ENCODE data around the gene CNP. TPM values are rescaled to one million over a fixed set of nuclear protein-coding genes. Genes with fewer than 3 reads are reported as not detected.
A peak's percentile ranks its signal among the peaks of the same experiment; 100 is the strongest.

The CNP gene
- total and polyA plus RNA-seq, 12 donors, result 17.2 to 42.7 (median 25.3) TPM

DNA sequence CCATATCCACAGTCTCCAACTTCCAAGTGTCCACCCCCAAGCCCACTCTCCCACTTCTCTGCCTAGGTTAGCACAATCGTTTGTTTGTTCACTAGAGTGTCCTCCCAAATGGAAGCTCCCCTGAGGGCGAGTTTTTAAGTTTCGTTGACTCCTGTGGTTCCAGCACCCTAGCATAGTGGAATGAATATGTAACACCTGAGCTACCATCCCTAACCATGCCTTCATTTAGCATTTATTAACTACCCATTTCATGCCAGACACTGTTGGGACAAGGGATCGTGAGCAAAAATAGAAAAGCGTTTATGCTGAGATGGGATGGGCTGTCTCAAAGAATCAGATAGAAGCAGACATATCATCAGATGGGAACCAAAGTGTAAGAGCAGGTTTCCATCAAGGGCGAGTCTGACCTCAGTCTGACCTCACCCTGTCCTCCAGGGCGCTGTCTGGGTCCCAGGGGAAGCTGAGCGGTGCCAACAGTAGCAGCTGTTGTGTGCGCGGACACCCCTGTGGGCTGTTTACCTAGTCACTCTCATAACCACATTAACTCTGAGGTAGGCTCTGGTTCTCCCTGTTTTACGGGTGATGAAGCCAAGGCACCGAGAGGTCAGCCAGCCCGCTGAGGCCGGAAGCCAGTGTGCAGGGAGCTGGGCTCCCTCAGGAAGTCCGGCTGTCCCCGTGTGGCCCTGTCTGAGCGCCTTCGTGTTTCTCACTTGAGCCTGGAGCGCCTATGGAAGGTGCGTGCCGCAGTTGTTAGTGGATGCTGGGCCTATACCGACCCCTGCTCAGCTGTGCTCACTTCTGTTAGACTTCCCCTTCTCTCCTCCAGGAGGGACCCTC, 6.2 kb downstream of the CNP start:
- peaks cover 7 to 48% (median 27%) of the 10 kb centered on the region in 9 donors for H3K4me1 ChIP-seq
- DNase-seq, result peak; percentile 49 to 55
- intact Hi-C loops (cut with DNase I), result loop anchor here in 1 of 10 donors (5.0 kb wide), 1 partner anchor 45 kb away; the partner anchor contains the start of gene DNAJC7
- no peaks in the 10 kb centered on the region for H3K27me3 ChIP-seq
- TF ChIP-seq, protein P1, sequence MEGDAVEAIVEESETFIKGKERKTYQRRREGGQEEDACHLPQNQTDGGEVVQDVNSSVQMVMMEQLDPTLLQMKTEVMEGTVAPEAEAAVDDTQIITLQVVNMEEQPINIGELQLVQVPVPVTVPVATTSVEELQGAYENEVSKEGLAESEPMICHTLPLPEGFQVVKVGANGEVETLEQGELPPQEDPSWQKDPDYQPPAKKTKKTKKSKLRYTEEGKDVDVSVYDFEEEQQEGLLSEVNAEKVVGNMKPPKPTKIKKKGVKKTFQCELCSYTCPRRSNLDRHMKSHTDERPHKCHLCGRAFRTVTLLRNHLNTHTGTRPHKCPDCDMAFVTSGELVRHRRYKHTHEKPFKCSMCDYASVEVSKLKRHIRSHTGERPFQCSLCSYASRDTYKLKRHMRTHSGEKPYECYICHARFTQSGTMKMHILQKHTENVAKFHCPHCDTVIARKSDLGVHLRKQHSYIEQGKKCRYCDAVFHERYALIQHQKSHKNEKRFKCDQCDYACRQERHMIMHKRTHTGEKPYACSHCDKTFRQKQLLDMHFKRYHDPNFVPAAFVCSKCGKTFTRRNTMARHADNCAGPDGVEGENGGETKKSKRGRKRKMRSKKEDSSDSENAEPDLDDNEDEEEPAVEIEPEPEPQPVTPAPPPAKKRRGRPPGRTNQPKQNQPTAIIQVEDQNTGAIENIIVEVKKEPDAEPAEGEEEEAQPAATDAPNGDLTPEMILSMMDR (IDR thresholded peaks at IDR 0.05), result no peak
- H3K27ac ChIP-seq, result peak overlapping the region in 9 of 10 donors; percentile 41 to 85 (median 50)
- ATAC-seq, result peak; percentile 27 to 80 (median 64)
- WGBS, 2 donors, result 38 to 56% methylated on average over 22 of the region's 22 CpGs
- peaks cover 0 to 100% (median 47%) of the 10 kb centered on the region in 9 donors for H3K36me3 ChIP-seq
- no peak overlapping the region for H3K4me3 ChIP-seq
- no peaks in the 10 kb centered on the region for H3K9me3 ChIP-seq

GRCh38 chr17:41973408-41973811, 6.8 kb downstream of the CNP start:
- peaks cover 0 to 100% (median 48%) of the 10 kb centered on the region in 9 donors for H3K36me3 ChIP-seq
- no peak for DNase-seq
- ATAC-seq, result peak in 4 of 8 donors; percentile 5 to 14 (median 9)
- peak overlapping the region in 9 of 10 donors; percentile 41 to 85 (median 50) for H3K27ac ChIP-seq
- no peak overlapping the region for H3K4me3 ChIP-seq
- intact Hi-C loops (cut with DNase I), result loop anchor here in 1 of 10 donors (5.0 kb wide), 1 partner anchor 44 kb away; the partner anchor contains the start of gene DNAJC7
- WGBS, 2 donors, result 53 to 58% methylated on average over 19 of the region's 19 CpGs
- H3K27me3 ChIP-seq, result no peaks in the 10 kb centered on the region
- no peaks in the 10 kb centered on the region for H3K9me3 ChIP-seq
- peaks cover 7 to 42% (median 23%) of the 10 kb centered on the region in 9 donors for H3K4me1 ChIP-seq
- TF ChIP-seq, protein P1 (IDR thresholded peaks at IDR 0.05), result no peak

GRCh38 chr17:41974031-41974430, 7.4 kb downstream of the CNP start:
- H3K27me3 ChIP-seq, result no peaks in the 10 kb centered on the region
- H3K9me3 ChIP-seq, result no peaks in the 10 kb centered on the region
- peak overlapping the region in 1 of 10 donors; percentile 85 for H3K27ac ChIP-seq
- no peak overlapping the region for H3K4me3 ChIP-seq
- ATAC-seq, result peak in 1 of 8 donors; percentile 2
- WGBS, 2 donors, result 87 to 91% methylated on average over 6 of the region's 6 CpGs
- peaks cover 0 to 100% (median 51%) of the 10 kb centered on the region in 9 donors for H3K36me3 ChIP-seq
- no peak for DNase-seq
- TF ChIP-seq, protein P1 (IDR thresholded peaks at IDR 0.05), result no peak
- H3K4me1 ChIP-seq, result peaks cover 7 to 36% (median 20%) of the 10 kb centered on the region in 9 donors
- intact Hi-C loops (cut with DNase I), result loop anchor here in 1 of 10 donors (5.0 kb wide), 1 partner anchor 43 kb away; the partner anchor contains the start of gene DNAJC7

- Histone ChIP-seq H3K36me3 (peaks cover 0 to 100% (median 49%) of the 10 kb centered on the region in 9 donors), H3K4me1 (peaks cover 7 to 33% (median 19%) of the 10 kb centered on the region in 9 donors), H3K4me3 (no peak overlapping the region), H3K9me3 (no peaks in the 10 kb centered on the region), H3K27ac (peak overlapping the region in 1 of 10 donors; percentile 85), H3K27me3 (no peaks in the 10 kb centered on the region)
- intact Hi-C loops (cut with DNase I), result loop anchor here in 1 of 10 donors (5.0 kb wide), 1 partner anchor 43 kb away; the partner anchor contains the start of gene DNAJC7
- DNase-seq, result no peak
- TF ChIP-seq, protein P1 (IDR thresholded peaks at IDR 0.05), result no peak
- ATAC-seq, result no peak
- 91% methylated on average over 5 of the region's 5 CpGs for WGBS, 2 donors
Measured at GRCh38 chr17:41974658-41975057, 8.1 kb downstream of the CNP start.

All from heart right ventricle (tissue), 16 donors.